H1 (cell line): ENCODE results near the gene URM1. TPM values are rescaled to one million over a fixed set of nuclear protein-coding genes. Genes with fewer than 3 reads are reported as not detected.

Experiments
- BCL11A ChIP-seq, 2 experiments: IDR thresholded peaks; one replicate each; pipeline ENCODE4 v1.6.1; 2011; ENCODE audit warnings: low read depth in 2 of 2, low read length in 2 of 2, mild to moderate bottlenecking in 2 of 2
- CHD2 ChIP-seq: IDR thresholded peaks from 2 replicates; pipeline ENCODE4 v1.6.1; 2012; ENCODE audit warnings: low read length, improper control_type of control experiment
- CHD7 ChIP-seq: fragments of 300-600 bp; sonication (generic); IDR thresholded peaks from 2 replicates; pipeline ENCODE4 v1.7.1; 2012; ENCODE audit warnings: low read length, moderate library complexity, mild to moderate bottlenecking, inconsistent platforms; ENCODE audit not compliant: insufficient replicate concordance
- SAP30 ChIP-seq: fragments of 300-600 bp; sonication (generic); IDR thresholded peaks from 2 replicates; pipeline ENCODE4 v1.7.1; 2012; ENCODE audit warnings: low read length, moderate library complexity, mild to moderate bottlenecking, inconsistent platforms; ENCODE audit not compliant: insufficient read depth, insufficient replicate concordance
- SIX5 ChIP-seq: IDR thresholded peaks from 2 replicates; pipeline ENCODE4 v1.6.1; 2011; ENCODE audit warnings: mild to moderate bottlenecking, low read depth, low read length
- SP1 ChIP-seq: IDR thresholded peaks from 2 replicates; pipeline ENCODE4 v1.6.1; 2011; ENCODE audit warnings: low read depth, low read length
- TAF7 ChIP-seq: optimal IDR thresholded peaks from 2 replicates; pipeline ENCODE3; 2011; ENCODE audit warnings: low read depth, mild to moderate bottlenecking, inconsistent platforms, low read length, moderate library complexity, borderline replicate concordance
- USF2 ChIP-seq: IDR thresholded peaks from 2 replicates; pipeline ENCODE4 v1.6.1; 2011; ENCODE audit warnings: low read length, improper control_type of control experiment
- polyA plus RNA-seq, 7 experiments: library from polyadenylated mRNA; depleted of rRNA in 3 of 7; stranded (reverse) in 5 of 7; unstranded in 2 of 7; fragments of >200 nt in 5 of 7; fragments of 200-250 nt in 2 of 7; gene quantifications; 1 replicate in 5 of 7; 2 replicates in 1 of 7; 4 replicates in 1 of 7; pipeline versions ENCODE4 v1.2.1 to v1.2.3, GENCODE V29; 2011 to 2013; ENCODE audit warnings: missing spikeins in 2 of 7, mixed read lengths in 2 of 7
- total RNA-seq: library from RNA; stranded (reverse); fragmentation: NEBNext Ultra II Directional; extraction: Animal tissue kit (Norgen Biotek cat#: 25700); gene quantifications from 2 replicates; pipeline ENCODE4 v1.2.1, GENCODE V29; 2021

Gene URM1
- total and polyA plus RNA-seq, 2 of the 8 experiments (the other 6 are each of a cell fraction or from before 2014, with no cell fraction given) = 58.3 to 62.3 TPM

GRCh38 chr9:128339761-128340690, 31.1 kb upstream of the URM1 start, which contains the start of gene SLC27A4 (continued):
- TF ChIP-seq SP1 = no peak
- peak; percentile 16; the same call in 1 of the 2 replicates for TF ChIP-seq CHD2
- TF ChIP-seq TAF7 = no peak
- no peak for TF ChIP-seq USF2
- TF ChIP-seq CHD7 = no peak
- peak; percentile 55; the same call in 1 of the 2 replicates for TF ChIP-seq SIX5
- TF ChIP-seq SAP30 = no peak
- no peak for TF ChIP-seq BCL11A (IDR thresholded peaks at IDR 0.05; ENCODE audit: low read depth in 2 of 2, low read length in 2 of 2)
